ENCODE results near the gene NTMT1.

NTMT1 gene

DNA sequence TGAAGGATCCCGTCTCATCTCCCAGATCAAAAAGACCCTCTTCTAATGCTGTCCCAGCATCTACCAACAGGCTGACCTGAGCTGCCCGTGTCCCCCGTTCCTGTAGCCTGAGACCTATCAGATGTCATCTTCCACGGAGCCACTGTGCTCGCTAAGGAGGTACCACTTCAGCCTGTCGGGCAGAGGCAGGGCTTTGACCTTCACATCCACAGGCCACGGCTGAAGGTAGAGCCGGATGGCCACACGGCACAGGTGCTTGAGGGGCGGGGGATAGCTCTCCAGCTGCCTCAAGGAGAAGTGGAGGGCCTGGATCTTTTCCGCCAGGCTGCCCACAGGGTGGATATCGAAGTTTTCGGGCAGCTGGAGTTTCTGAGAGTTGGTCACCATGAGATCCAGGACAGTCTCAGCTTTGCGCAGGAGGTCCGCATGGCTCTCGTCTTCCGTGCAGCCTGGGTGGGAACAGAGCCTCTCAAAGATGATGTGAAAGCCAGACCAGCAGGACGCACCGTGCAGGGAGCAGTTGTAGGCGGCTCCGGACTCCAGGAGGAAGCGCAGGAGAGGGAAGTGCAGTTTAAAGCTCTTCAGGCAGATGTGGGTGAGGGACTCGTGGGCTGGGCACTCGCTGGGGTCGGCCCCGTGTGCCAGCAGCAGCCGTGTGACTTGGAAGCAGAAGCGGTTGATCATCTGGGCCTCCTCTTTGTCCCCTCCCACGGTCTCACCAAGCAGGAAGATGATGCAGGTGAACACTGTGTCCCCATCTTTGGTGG, 11.9 kb downstream of the NTMT1 start:
- no peak for DNase-seq

DNA sequence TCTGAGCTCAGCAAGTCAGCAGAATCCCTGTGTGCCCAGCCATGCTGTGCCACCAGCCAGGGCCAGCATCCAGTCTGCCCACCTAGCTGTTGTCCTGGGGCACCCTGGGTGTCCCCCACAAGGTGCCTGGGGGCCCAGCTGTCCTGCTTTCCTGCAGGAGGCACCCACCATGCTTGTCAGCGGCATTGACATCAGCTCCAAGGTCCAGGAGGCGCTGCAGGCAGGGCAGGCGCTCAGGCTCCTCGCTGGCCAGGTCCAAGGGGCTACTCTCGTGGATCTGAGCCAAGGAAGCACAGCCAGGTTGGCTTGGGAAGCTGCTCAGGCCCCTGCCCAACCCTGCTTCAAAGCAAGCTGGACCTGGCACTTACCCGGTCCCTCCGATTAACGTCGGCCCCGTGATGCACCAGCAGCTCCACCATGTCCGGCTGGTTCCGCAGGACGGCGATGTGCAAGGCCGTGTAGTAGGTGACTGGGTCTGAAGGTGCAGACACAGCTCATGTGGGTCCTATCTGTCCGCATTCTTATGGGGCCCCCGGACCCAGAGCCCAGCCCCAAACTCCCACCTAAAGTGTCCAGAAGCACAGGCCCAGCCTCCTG, 13.2 kb downstream of the NTMT1 start:
- DNase-seq, result no peak

DNA sequence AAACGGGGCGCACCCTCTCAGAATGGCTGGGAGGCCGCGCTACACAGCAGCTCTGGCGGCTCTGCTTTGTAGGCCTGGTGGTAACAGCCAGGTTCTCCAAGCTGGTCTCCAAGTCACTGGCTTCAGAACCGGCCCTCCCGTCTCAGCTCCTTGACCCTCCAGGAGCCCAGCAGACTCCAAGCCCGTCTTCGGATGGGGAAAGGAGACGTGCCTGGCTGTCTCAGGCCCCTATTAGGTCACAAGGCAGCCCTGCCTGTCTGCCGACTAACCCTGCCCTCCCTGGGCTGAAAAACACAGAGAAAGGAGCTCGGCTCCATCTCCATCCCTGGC, 13.8 kb downstream of the NTMT1 start:
- DNase-seq, result no peak

DNA sequence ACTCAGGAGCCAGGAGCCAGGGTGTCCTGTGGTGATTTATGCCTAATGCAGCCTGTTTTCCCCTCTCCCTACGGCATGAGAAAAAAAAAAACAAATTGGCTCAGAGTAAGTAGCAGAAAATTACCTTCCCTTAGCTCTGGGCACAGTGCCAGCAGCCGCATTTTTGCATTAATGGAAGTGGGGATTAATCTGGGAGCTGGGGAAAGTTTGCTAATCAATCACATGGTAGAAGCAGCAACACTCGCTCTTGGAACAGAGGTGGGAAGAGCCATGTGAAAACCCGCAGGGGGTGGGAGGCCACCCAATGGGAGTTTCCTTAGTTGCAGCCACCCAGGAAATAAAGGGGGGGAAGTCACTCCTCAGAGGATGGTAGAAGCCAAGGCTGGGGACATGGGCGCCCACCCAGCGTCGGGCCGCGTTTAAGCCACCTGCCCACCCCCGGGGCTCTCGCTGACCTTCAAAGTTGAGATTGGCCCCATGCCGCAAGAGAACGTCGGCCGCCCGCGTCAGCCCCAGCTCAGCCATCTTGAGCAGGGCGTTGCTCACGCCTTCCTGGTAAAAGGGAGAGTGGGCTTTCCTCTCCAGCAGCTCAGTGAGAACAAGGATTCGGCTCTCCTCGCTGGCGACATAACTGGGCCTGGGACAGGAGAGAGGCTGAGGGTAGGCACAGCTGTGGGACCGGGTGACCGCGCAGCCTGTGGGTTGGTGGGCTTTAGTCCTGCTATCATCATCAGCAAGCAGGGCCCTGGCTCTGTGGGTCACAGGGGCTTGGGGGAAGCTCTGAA, 14.3 kb downstream of the NTMT1 start:
- DNase-seq, result no peak

DNA sequence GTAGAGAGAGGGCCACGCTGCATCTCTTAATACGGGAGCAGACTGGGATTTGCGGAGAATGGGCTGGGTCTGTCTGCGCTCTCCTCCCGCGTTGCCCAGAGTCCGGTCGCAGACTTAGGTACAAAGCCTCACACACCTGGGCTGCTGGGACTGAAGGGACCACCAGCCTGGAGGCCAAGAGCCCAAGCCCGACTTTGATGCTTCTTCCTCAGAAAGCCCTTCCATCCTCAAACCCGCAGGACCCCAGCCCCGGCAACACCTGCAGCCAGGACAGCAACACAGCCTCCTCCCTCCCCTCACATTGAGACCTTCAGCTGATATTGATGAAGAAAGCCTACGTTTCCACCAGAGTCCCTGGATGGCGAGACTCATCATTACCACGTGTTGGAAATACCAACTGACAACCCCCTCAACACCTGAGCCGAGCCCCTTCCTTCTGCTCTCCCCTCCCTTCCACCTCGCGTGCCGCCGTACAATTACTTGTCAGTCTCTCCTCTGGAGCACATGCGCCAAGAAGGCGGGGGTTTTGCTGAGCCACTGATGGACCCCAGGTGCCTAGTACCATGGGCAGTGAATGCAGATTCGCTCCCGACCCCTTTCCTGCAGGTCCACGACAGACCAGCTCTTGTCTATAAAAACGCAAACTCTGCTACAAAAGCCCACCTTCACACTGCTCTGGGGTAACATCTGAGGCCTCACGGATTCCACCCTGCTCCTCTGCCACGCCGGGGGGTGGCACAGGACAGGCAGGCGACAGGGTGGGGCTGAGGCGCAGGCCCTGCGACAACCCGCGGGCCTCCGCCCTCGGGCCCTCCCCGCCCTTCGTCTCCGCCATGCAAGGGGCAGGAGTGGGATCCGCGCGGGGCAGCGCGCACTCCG, 15.1 kb downstream of the NTMT1 start:
- DNase-seq, result no peak

DNA sequence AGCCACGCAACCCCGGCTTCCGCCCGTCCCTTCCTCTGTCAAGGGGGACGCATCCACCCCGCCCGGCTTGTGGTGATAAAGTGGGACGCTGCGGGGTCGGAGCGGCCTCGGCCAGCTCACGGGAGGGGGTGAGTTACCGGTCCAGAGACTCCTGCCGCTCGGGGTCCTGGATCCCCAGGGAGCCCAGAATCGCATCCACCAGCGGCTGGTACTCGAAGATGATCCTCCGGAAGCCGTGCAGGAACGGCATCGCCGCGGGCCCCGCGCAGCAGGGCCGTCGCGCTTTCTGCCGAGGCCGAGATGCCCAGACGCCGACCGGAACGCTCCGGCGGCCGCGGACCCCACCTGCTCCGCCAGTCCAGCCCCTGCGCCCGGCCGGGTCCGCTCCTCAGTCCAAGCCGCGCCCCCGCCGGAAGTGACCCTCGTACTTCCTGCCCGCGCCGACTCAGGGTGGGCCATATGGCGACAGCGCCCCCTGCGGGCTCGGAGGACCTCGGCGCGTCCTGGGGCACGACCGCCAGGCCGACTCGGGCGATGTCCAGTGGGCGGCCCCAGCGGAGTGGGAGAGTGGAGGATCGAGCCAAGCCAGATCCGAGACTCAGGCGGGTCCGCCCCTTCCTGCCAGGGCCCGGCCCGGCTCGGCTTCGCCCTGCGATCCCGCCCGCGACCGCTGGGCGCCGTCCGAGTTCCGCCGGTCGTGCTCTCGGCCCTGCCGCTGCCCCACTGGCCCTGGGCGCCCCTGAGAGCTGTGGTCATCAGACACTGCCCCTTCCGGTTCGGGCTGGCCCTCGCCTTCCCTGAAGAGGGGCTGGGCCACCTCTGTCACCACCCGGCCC, 16.0 kb downstream of the NTMT1 start, which contains the start of gene ASB6:
ASB6 (minus strand) TSS at position 402 of the 836 bp plus-strand sequence; CDS start at position 250, 152 bp downstream.
- DNase-seq, result peak; percentile 100

DNA sequence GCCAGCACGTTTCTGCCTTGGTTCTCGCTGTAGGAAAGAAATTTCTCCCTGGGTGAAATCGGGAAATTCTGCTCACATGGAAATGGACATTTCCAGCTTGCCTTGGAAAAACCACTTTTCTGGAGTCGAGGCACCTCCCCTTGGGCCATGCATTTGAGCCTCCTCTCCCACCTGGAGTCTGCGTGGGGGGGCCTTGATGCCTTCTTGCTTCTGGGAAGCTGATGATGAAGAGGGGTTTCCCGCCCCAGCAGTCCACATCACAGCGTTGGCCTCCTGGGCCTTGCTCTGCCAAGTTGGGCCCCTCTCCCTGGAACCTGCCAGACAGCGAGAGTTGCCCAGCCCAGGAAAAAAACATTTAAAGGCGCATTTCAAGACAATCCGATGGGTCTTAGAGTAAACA, 17.7 kb downstream of the NTMT1 start:
- DNase-seq, result no peak

DNA sequence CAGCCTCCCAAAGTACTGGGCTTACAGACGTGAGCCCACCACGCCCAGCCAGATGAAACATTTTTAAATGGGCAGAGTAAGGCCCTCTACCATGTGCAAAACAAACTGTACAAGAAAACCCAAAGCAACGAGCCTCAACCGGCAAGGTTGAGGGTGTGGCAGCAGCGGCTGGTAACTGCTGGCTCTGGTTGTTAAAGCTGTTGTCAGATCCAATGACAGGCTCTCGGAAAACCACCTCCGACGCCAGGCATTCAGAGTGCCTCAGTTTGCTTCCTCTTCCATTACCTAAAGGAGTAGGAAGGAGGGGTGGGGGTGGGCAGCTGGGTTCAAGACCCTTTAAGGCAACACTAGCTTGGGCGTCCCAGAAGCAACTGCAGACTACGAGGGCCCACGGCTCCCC, 18.4 kb downstream of the NTMT1 start:
- DNase-seq, result no peak

DNA sequence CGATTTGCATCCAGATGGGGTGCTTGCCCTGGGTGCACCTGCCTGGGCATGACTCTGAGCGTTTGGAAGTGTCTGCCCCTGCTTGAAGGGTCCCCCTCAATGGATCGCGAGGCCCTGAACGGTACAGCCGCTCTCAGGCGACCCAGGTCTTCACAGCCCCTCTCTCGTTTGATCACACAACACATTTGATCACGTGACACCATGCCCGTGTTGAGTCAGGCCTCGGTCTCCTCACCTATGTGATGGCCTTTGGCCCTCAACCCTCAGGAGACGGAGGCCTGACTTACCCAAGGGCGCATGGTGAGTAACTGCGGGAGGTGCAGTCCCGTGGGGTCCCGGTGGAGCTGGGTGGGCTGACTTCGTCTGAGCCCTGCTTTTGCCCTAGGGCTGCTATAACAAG, 18.9 kb downstream of the NTMT1 start:
- DNase-seq, result no peak

DNA sequence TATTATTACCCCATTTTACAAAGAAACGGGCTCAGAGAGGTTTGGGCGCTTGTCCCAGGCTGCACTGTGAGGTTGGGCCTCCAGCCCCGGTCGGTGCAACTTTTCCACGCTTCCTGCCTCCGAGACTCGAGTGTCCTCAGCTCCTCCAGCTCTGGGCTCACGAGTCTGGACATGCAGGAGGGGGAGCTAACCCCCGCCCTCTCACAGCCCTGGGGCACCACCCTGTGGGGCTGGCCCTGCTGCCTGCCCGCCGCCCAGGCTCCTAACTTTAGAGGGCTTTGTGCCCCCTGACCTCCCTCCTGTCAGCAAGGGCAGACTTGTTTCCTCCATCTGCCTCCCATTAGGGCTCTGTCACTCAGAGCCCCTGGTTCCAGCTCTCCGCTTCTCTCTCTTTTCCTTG, 20.3 kb downstream of the NTMT1 start:
- no peak for DNase-seq

DNA sequence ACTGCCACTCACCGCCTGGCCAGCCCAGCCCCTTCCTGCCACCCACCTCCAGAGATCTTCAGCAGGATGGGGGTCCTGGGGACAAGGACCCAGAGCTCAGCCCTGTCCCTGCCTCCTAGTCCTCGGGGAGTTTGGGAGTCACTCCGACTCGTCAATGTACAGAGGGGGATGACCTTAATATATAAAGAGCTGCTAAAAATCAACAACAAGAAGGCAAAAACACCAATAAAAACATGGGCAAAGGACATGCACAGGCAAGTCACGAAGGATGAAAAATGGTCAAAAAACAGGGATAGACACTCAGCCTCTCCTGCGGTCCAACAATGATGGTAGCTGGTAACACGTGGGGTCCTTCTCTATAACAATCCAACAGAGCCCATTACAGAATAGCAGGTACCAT, 20.7 kb downstream of the NTMT1 start:
- no peak for DNase-seq

DNA sequence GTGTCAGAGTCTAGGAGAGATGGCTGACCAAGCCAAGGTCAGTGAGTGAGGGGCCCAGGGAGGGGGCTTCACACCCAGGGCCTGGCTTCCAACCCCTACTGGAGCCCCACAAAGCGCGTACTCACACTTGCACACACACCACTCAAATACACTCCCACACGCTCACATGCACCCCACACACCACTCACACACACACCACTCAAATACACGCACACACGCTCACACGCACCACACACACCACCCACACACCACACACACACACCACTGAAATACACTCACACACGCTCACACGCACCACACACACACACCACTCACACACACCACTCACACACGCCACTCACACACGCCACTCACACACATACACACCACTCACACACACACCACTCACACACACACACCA, 21.7 kb downstream of the NTMT1 start:
- DNase-seq, result no peak

DNA sequence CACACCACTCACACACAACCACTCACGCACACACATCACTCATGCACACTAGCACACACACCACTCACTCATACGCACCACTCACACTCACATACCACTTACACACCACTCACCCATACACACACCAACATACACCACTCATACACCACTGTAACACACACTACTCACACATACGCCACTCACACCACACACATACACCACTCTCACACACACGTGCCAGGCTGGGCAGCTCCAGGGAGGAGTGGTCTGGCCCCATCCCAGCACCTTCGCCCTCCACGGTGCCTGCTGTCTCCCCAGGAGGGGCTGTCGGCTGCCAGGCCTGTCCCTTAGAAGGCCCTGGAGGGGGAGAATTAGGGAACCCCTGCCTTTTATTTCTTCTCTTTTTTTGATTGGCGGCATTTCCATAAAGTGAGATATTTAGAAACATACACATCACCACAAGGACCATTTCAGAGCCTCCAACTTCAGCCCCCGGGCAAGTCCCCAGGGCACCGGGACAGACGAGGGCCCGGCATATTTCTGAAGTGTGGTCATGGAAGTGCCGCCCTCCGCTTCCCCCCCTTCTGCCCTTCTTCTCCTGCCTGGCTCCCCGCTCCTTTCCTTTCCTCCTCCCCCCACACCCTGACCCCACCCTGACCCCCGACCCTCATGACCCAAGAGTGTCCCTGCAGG, 22.3 kb downstream of the NTMT1 start:
- no peak for DNase-seq

DNA sequence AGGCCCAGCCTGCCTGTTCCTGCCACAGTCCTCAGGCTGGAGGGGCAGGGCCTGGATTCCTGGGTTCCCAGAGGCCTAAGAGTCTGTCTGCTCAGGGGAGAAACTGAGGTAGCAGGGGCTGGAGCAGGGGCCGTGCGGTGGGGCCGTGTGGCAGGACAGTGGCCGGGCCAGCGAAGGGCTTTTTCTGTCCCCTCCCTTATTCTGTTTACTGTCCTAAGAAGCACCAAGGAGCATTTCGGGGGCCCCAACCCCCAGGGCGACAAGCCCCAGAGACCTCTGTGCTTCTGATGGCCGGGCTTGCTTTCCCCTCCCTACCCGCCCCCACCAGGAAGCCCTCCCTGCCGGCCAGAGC, 22.8 kb downstream of the NTMT1 start:
- DNase-seq, result no peak

DNA sequence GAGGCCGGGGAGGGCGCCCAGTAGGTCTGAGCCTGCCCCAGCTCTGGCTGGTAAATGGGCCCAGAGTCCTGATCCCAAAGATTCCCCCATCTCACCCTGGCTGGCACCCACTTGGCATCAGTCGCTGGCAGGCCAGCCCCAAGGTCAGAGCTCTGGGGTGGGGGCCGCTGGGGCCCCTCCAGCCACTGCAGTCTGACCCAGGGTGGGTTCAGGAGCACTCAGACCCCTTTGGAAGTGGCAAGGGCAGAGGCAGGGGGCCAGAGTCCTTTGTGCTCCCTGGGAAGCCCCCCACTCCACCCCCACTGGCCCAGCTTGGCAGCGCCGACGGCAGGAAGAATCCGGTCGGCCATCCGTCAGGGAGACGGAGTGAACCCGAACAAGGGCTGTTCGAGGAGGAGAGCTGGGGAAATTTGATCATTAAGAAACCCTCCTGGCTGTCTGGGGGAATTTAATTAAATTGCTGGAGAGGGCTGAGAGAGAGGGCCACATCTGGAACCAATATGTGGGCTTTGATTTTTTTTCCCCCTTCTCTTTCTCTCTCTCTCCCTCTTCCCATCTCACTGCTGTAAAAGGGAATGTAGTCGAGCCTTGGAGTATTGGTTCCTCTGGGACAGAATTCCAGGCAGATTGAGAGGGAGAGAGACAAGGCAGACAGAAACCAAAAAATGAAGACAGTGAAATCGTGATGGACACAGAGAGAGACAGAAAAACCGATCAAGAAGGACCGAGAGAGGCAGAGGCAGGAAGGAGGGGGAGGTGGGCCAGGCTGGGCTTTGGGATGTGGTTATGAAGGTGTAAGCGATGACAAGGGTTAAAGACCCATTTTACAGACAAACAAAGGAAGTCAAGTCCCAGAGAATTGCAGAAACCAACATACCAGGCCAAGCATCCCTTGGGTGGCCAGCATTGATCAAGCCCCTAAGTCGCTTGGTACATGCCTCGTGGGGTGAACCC, 24.0 kb downstream of the NTMT1 start:
- no peak for DNase-seq

DNA sequence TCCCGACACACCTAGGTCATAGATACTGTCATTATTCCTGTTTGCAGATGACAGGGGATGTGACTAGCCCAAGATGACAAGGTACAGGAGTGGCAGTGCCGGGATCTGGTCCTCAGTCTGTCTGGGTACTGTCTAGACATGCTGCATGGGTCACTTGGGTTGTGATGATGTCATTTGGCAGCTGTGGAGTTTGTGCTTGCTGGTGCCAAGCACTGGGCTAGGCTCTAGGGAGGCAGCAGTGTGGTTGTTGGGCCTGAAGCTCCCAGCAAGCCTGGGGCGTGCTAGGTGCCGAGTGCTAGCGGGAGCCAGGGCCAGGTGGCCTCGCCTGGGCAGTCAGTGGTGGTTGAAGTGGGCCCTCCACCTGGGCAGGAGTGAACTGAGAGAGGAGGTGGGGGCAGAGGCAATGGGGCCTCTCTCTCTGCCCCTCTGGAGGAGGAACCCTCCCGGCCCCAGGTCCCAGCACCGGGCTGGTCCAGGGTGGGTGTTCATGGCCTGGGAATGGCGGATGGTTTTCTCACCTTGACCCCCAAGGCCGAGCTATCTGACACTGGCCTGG, 24.8 kb downstream of the NTMT1 start:
- DNase-seq, result no peak

DNA sequence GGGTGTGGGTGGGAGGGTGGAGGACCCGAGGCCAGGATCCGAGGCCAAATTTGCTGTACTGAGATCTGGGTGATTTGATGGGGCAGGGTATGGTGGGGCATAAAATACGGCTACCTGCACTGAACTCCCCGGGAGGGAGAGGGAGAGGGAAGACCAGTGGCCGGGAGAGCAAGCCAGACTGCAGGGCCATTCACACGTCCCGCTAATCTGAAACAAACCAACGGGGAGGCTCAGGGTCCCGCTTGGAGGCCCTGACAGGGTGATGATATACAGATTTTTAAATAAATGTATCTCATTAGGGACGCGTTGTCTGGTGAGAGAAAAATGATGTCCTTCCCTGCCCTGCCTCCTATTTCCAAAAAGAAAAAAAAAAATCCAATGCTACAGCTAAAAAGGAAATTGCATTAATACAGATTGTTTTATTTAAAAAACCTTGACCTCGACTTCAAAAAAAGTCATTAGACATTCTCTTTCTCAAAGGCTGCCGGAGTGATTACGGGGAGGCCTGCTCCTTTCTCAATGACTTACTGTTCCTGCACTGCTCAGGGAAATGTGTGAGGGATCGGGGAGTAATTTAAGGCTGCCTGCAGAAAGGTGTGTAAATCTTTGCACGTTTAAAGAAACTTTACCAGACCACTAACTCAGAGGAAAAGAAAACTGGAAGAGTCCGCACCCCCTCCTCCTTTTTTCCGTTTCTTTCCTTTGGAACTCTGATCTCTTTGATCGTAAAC, 28.0 kb downstream of the NTMT1 start:
- no peak for DNase-seq

DNA sequence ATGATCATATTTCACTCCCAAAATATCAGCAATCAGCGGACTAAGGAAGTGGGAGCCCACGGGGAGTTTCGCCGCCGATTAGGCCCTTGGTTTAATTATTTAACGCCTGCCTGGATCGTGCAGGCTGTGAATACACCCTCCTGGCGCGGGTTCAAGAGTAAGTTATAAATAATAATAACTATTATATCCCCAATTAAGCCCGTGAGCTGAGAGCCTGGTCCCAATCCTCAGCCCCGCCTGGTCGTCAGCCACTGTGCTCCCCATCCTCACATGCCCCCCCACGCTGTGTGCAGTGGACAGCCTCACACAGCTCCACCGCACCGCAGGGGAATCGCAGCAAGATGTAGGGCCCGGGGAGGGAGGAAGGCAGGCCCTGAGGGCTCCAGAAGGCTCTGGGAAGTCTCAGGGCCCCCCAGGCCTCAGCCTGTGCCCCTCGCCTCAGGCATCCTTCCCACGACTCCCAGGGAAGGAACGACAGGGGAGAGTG, 28.6 kb downstream of the NTMT1 start:
- no peak for DNase-seq

DNA sequence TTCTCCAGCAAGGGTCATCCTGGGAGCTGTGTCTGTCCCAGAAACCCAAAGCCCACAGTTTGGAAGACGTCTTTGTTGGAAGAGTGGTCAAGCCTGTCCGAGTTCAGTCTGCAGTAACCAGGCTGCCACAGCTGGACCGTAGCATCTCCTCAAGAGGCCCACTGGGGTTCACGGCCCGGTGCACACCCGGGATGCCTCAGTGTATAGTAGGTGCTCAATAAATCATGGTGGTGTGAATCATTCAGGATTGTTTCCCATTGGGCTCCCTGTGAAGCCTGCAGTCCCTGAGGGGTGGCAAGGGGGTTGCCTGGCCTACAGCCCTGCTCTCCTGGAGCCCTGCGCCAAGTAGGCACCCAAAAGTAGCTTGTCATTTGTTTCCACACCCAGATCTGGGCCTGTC, 29.2 kb downstream of the NTMT1 start:
- DNase-seq, result no peak
